Neuron (in vitro differentiated cells): ENCODE measurements around the gene SLC22A13.
"Not testable (repeated sequence)": the region's sequence is repeated elsewhere in the genome, so short reads cannot be mapped to it uniquely, and the experiment has no call there.

Experiments used
- H2AFZ ChIP-seq: one replicate; pipeline ENCODE4 v1.6.1; 2013; ENCODE audit warnings: low read depth, mild to moderate bottlenecking, inconsistent platforms, low read length, moderate library complexity
- H3K27me3 ChIP-seq: one replicate; pipeline ENCODE4 v1.6.1; 2013; ENCODE audit warnings: low read length; ENCODE audit not compliant: insufficient read depth
- H3K36me3 ChIP-seq: one replicate; pipeline ENCODE4 v1.6.1; 2013; ENCODE audit warnings: low read length; ENCODE audit not compliant: insufficient read depth
- H3K4me1 ChIP-seq: one replicate; pipeline ENCODE4 v1.6.1; 2013; ENCODE audit warnings: low read length; ENCODE audit not compliant: insufficient read depth
- H3K4me3 ChIP-seq: 2 replicates; pipeline ENCODE4 v1.5.1; 2013; ENCODE audit warnings: mild to moderate bottlenecking, low read length, moderate library complexity
- H3K9me3 ChIP-seq: one replicate; pipeline ENCODE4 v1.6.1; 2013; ENCODE audit warnings: low read length

Gene SLC22A13

DNA sequence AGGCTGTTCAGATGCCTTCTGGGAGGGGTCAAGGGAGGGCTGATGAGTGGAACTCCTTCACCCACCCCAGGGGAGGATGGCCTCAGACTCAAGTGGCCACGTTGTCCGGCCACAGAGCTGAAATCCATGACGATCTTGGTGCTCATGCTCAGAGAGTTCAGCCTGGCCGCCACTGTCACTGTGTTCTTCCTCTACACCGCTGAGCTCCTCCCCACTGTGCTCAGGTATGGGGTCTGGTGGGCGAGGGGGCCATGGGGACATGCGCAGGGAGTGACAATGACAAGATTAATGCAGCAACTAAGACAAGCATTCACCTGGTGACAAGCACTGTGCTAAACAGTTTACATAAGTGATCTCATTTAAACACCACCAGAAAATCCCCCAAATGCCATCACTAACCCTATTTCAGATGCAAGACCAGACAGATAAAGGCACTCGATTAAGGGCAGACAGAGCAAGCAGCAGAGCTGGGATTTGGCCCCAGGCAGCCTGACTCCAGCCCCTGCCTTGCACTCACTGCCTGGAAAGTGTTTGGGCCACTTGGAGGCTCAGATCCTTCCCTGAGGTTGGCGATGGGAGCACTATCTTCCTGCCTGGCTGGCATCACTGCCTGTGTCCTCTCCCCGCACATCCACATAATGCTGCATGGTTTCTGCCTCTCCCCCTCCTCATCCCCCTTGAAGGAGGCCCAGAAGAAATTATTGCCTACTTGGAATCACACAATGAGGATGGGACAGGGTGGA, 50.0 kb downstream of the SLC22A13 start:
- H3K4me3 ChIP-seq = no peak overlapping the region
- peaks cover 8% of the 10 kb centered on the region for H3K27me3 ChIP-seq
- H3K9me3 ChIP-seq = no peaks in the 10 kb centered on the region

DNA sequence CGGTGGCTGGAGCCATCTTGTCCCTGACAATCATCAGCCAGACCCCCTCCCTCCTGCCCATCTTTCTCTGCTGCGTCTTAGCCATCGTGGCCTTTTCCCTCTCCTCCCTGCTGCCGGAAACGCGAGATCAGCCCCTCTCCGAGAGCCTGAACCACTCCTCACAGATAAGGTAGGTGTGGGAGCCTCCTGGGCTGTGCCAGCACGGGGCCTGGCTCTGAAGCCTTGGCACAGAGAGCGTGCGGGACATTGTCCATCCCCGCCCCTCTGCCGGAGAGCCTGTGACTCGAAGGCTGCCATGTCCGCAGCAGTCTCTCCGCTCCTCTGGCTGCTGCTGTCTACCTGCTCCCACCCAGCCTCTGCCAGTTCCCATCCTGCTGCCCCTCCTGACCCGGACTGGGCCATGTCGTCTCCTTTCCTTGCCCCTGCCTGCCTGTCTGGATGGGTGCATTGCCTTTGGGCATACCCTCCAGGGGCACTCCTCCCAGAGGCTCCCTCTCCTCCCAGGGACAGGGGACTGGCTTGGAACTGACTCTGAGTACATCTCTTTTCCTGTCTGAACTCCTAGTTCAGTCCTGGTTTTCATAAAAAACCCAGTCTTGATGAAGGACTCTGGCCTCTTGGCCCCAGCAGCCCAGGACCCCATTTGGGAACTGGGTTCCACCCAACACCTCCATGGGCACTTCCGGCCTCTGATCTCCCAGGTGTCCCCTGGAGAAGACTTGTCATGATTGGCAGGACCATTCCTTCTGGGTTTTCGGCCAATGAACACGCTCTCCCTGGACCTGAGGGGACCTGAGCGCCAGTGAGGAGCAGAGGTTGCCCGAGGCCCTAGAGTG, 51.0 kb downstream of the SLC22A13 start:
- Histone ChIP-seq H3K27me3 (peaks cover 8% of the 10 kb centered on the region), H2AFZ (no peak overlapping the region), H3K4me3 (no peak overlapping the region), H3K9me3 (no peaks in the 10 kb centered on the region), H3K36me3 (no peaks in the 10 kb centered on the region), H3K4me1 (peaks cover 6% of the 10 kb centered on the region)

More for the DNA sequence above, 50.0 kb downstream of the SLC22A13 start:
- Histone ChIP-seq H3K4me1 (peaks cover 6% of the 10 kb centered on the region), H3K36me3 (no peaks in the 10 kb centered on the region), H2AFZ (no peak overlapping the region)

DNA sequence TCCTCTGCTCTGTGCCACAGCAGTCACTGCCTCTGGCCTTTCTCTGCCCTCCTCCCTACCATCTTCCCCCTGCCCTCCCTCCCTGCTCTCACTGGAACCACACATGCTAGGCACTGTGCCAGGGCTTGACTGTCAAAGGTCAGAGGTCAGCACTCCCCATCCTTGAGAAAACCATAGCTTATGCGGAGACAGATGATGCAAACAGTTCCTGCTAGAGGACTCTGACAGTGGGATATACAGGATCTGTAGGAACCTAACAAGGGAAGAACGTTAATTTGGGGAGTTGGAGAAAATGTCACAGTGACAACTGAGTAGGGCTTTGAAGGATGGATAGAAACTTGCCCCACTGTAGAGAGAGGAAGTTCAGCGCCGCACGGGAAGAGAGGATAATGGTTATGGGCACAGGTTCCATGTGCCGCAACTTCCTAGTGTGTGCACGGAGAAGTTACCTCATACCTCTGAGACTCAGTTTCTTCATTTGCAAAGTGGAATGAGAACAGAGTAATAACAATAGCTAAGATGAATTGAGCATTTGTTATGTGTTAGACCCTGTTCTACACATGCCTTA, 51.7 kb downstream of the SLC22A13 start:
- H3K4me1 ChIP-seq = peaks cover 6% of the 10 kb centered on the region
- no peaks in the 10 kb centered on the region for H3K9me3 ChIP-seq
- no peak overlapping the region for H3K4me3 ChIP-seq
- peaks cover 8% of the 10 kb centered on the region for H3K27me3 ChIP-seq
- H3K36me3 ChIP-seq = no peaks in the 10 kb centered on the region
- H2AFZ ChIP-seq = no peak overlapping the region

DNA sequence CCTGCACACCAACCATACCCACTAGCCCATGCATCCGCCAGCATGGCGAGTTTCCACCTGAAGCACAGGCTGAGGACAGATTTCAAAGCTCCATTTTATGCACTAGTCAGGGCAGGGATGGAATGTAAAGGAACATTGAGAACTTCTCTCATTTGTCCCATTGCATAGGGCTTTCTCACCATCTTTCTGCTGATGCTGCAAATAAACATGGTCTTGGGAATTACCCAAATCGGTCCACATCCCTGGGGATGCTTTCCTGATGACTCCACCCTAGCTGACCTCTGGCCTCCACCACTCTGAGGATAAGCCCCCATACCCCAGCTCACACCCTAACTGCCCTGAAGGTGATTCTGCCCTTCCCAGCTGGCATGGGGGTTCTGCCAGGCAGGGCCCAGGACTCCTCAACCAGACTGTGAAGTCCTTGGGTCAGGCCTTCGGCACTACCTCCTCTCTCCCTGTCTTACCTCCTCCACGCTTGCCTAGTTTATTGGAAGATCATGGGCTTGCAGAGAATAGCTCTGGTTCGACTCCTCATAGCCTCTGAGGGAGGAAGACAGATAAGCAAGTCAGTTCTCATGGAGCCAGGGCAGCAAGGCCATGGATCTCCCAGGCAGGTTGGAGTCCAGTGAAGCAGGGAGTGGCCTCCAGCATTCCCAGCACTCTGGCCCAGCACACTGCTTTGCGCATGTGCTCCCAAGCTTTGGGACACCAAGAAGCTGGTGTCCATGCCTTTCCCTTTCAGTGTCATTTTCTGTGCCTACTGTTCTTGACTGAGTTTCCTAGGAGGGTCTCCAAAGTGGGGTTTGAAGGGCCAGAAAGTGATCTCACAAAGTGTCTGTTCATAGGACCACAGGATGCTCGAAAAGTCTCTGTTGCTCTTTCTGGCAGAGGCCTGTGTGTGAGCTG, 53.4 kb downstream of the SLC22A13 start:
- Histone ChIP-seq H3K4me1 (peaks cover 6% of the 10 kb centered on the region), H3K4me3 (no peak overlapping the region), H3K36me3 (no peaks in the 10 kb centered on the region), H2AFZ (no peak overlapping the region), H3K27me3 (peaks cover 6% of the 10 kb centered on the region), H3K9me3 (no peaks in the 10 kb centered on the region)

DNA sequence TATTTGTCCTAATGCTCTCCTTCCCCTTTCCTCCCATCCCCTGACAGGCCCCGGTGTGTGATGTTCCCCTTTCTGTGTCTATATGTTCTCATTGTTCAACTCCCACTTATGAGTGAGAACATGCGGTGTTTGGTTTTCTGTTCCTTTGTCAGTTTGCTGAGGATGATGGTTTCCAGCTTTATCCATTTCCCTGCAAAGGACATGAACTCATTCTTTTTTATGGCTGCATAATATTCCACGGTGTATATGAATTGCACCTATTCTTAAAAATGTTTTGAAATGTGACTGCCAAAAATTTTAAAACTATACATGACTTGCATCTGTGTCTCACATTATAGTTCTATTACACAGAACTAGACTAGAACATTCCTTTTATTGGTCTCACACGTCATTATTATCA, 55.0 kb downstream of the SLC22A13 start:
- H3K4me1 ChIP-seq, H3K27me3 ChIP-seq, H3K36me3 ChIP-seq, H3K9me3 ChIP-seq, H2AFZ ChIP-seq, H3K4me3 ChIP-seq: not testable (repeated sequence)

DNA sequence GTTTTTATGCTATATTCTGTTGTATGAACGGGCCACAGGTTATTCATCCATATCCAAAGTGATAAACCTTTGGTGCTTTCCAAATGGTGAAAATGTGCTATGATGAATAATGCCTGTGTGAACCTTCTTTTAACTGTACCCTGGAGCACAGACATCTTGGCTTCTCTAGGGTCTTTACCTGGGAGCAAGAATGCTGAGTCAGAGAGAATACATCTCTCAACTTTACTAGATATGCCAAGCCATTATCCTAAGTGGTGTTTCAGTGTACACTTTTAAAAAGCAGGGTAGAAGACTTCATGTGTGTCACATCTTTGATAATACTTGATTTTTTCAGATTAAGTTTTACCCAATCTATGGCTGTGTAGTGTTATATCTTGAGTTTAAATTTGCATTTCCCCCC, 57.4 kb downstream of the SLC22A13 start:
- Histone ChIP-seq H3K36me3 (no peaks in the 10 kb centered on the region), H2AFZ (no peak overlapping the region), H3K27me3 (no peaks in the 10 kb centered on the region), H3K4me1 (no peaks in the 10 kb centered on the region), H3K9me3 (no peaks in the 10 kb centered on the region), H3K4me3 (no peak overlapping the region)

DNA sequence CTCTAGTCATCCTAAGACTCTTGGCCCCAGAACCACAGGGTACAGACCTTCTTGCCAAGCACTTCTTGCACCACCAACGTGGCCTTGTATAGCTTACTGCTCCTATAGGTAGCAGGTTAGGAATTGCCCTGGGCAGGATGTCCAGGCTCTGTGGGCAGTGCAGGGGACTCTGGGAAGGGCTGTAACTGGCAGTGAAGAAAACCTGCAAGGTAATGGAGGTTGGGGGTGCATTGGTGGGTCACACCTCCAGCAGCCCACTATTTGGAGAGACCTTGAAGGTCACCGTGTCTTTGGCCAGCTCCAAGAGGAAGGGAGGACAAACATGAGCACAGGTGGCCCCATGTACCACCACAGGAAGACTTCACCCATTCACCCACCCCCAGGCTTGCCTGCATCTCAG, 59.6 kb downstream of the SLC22A13 start:
- Histone ChIP-seq H3K27me3 (no peaks in the 10 kb centered on the region), H3K9me3 (no peaks in the 10 kb centered on the region), H2AFZ (no peak overlapping the region), H3K4me3 (no peak overlapping the region), H3K4me1 (no peaks in the 10 kb centered on the region), H3K36me3 (no peaks in the 10 kb centered on the region)

DNA sequence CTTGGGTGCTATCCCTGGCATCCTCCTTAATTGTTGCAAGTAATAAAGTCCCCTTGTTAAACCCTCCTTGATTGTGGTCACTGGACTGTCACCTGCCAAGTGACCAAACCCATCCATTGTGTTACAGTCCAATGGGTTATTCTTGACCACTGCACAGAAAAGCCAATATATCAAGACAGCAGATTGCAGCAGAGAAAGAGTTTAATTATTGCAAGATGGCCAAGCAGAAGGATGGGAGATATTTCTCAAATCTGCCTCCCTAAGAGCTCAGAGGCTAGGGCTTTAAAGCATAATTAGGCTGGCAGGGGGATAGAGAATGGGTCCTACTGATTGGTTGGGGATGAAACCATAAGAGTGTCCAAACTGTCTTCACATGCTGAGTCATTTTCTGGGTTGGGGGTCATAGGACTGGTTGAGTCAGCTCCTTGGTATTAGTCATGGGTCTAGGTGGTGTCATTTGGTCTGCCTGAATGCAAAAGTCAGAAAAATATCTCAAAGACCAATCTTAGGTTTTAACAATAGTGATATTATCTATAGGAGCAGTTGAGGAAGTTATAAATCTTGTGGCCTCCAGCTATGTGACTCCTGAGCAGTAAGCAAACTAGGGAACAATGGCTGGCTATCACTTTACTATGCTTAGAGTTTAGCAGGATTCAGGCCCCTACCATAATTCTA, 61.9 kb downstream of the SLC22A13 start:
- Histone ChIP-seq H3K4me1 (no peaks in the 10 kb centered on the region), H3K36me3 (no peaks in the 10 kb centered on the region), H3K4me3 (no peak overlapping the region), H3K27me3 (no peaks in the 10 kb centered on the region), H3K9me3 (no peaks in the 10 kb centered on the region), H2AFZ (no peak overlapping the region)
